Neural crest cell (in vitro differentiated cells): ENCODE results near the gene RIPPLY2. TPM values are rescaled to one million over a fixed set of nuclear protein-coding genes. Genes with fewer than 3 reads are reported as not detected.

Experiments
- DNase-seq: peaks from one replicate; pipeline ENCODE4 v3.0.0; 2021; ENCODE audit warnings: low read depth, mixed read lengths, low spot score
- H3K27ac Mint-ChIP-seq: one replicate; pipeline ENCODE4 v1.8.0; 2021; ENCODE audit warnings: mild to moderate bottlenecking, mixed read lengths; ENCODE audit not compliant: unreplicated experiment
- H3K27me3 Mint-ChIP-seq: 2 replicates; pipeline ENCODE4 v1.8.0; 2021; ENCODE audit warnings: low read depth, mild to moderate bottlenecking, mixed read lengths
- H3K36me3 Mint-ChIP-seq: 2 replicates; pipeline ENCODE4 v1.8.0; 2021; ENCODE audit warnings: low read depth, mild to moderate bottlenecking, mixed read lengths
- H3K4me1 Mint-ChIP-seq: 2 replicates; pipeline ENCODE4 v1.8.0; 2021; ENCODE audit warnings: mixed read lengths
- H3K4me3 Mint-ChIP-seq: one replicate; pipeline ENCODE4 v1.8.0; 2021; ENCODE audit warnings: mild to moderate bottlenecking, mixed read lengths
- H3K9me3 Mint-ChIP-seq: 2 replicates; pipeline ENCODE4 v1.8.0; 2021; ENCODE audit warnings: mixed read lengths
- CTCF ChIP-seq: fragments of 200-600 bp; sonication (generic); conservative IDR thresholded peaks from 2 replicates; pipeline ENCODE4 v1.5.0; 2021; ENCODE audit warnings: antibody characterized with exemption, mild to moderate bottlenecking
- total RNA-seq: library from RNA; stranded (reverse); gene quantifications from 2 replicates; pipeline ENCODE4 v1.2.1, GENCODE V29; 2021

RIPPLY2 gene
- total RNA-seq, 1 donor from 2014 or later, result 0.72 TPM

- no peaks in the 10 kb centered on the region for H3K9me3 Mint-ChIP-seq
- H3K27me3 Mint-ChIP-seq, result no peaks in the 10 kb centered on the region
- no peak overlapping the region for H3K4me3 Mint-ChIP-seq
- H3K27ac Mint-ChIP-seq, result no peak overlapping the region
- H3K4me1 Mint-ChIP-seq, result no peaks in the 10 kb centered on the region
- DNase-seq, result no peak
- no peaks in the 10 kb centered on the region for H3K36me3 Mint-ChIP-seq
- no peak for TF ChIP-seq CTCF
These were observed 37.4 kb upstream of the RIPPLY2 start for GRCh38 chr6:83815631-83816272.

DNA sequence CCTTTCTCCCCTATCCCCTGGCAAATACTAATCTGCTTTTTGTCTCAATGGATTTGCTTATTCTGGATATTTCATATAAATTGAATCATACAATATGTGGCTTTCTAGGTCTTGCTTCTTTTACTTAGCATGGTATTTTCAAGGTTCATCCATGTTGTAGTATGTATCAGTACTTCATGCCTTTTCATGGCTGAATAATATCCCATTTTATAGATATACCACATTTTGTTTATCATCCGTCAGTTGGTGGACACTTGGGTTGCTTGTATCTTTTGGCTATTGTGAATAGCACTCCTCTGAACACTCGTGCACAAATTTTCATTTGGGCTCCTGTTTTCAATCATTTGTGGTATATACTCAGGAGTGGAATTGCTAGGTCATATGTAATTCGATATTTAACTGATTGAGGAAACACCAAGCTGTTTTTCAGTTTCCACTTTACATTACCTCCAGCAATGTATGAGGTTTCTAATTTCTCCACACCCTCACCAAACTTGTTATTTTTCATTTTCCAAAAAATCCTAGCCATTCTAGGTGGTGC is 30.5 kb upstream of the RIPPLY2 start:
- no peaks in the 10 kb centered on the region for H3K4me1 Mint-ChIP-seq
- H3K36me3 Mint-ChIP-seq, result no peaks in the 10 kb centered on the region
- H3K27ac Mint-ChIP-seq, result no peak overlapping the region
- H3K9me3 Mint-ChIP-seq, result peaks cover 4% of the 10 kb centered on the region
- no peak for TF ChIP-seq CTCF
- no peaks in the 10 kb centered on the region for H3K27me3 Mint-ChIP-seq
- DNase-seq, result no peak
- no peak overlapping the region for H3K4me3 Mint-ChIP-seq

- Mint-ChIP-seq H3K9me3 (peaks cover 4% of the 10 kb centered on the region), H3K27me3 (no peaks in the 10 kb centered on the region), H3K4me1 (no peaks in the 10 kb centered on the region), H3K36me3 (no peaks in the 10 kb centered on the region), H3K4me3 (no peak overlapping the region), H3K27ac (no peak overlapping the region)
- no peak for TF ChIP-seq CTCF
- no peak for DNase-seq
These were observed 28.8 kb upstream of the RIPPLY2 start for GRCh38 chr6:83824388-83824801.

DNA sequence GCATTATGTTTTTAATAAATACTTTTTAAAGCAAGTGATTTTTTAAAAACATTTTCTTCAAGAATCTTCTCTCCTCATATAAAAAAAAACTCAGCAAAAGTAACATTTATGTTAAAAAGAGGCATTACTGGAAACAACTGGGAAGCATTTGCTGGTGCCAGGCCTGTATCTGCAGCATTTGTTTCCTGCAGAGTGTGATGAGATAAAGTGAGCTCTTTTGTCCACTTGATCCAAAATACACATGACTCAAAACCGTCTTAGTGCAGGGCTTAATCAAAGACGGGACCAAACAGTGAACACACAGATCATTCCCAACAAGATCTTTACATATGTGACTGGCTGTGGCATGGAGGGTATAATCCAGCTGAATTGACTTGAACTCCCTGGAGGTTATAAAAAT is 28.3 kb upstream of the RIPPLY2 start:
- no peak for TF ChIP-seq CTCF
- no peak for DNase-seq
- Mint-ChIP-seq H3K27me3 (no peaks in the 10 kb centered on the region), H3K27ac (no peak overlapping the region), H3K4me3 (no peak overlapping the region), H3K4me1 (no peaks in the 10 kb centered on the region), H3K9me3 (peaks cover 4% of the 10 kb centered on the region), H3K36me3 (no peaks in the 10 kb centered on the region)

DNA sequence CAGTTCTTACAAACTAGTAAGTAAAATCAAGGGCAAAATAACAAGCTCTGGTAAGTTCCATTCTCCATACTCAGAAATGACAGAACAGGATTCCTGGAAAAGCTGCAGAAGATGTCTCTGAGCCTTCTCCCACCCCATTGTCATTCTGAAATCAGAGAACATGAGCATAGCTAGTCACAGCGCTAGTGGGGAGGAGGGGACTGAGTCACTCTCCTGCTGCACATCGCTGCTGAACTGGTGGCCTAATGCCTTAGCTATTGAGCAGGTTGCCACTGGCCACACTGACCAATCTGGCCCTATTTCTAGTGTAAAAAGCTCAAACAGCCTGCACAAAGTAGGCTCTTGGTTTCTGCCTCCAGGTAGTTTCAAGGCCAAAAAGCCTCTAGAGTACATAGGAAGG is 26.1 kb upstream of the RIPPLY2 start:
- Mint-ChIP-seq H3K9me3 (peaks cover 4% of the 10 kb centered on the region), H3K4me3 (no peak overlapping the region), H3K4me1 (no peaks in the 10 kb centered on the region), H3K36me3 (no peaks in the 10 kb centered on the region), H3K27me3 (peaks cover 3% of the 10 kb centered on the region), H3K27ac (no peak overlapping the region)
- no peak for DNase-seq
- no peak for TF ChIP-seq CTCF
